ENCODE results near the gene CELF6. TPM values are rescaled to one million over a fixed set of nuclear protein-coding genes. Genes with fewer than 3 reads are reported as not detected.

Gene CELF6
- total RNA-seq, 4 donors from 2014 or later: 2.3 to 9.8 (median 6.8) TPM

- no peaks in the 10 kb centered on the region for H3K36me3 ChIP-seq
- no peak overlapping the region for H3K27ac ChIP-seq
- H3K9me3 ChIP-seq: no peaks in the 10 kb centered on the region
- DNase-seq: no peak
- H3K27me3 ChIP-seq: no peaks in the 10 kb centered on the region
- 80% methylated on average over 2 of the region's 2 CpGs for WGBS, 2 donors
- H3K4me1 ChIP-seq: no peaks in the 10 kb centered on the region
- no peak for TF ChIP-seq POLR2A (IDR thresholded peaks at IDR 0.05)
- no peak for TF ChIP-seq CTCF (IDR thresholded peaks at IDR 0.05)
- intact Hi-C loops (cut with DNase I): no loop called here
- no peak overlapping the region for H3K4me3 ChIP-seq (replicated peaks in 1 of 3)
Measured at GRCh38 chr15:72313448-72313840, 6.5 kb downstream of the CELF6 start.

GRCh38 chr15:72312605-72313447 lies 7.1 kb downstream of the CELF6 start:
- peak; percentile 65 to 69 for DNase-seq
- no peak overlapping the region for H3K4me3 ChIP-seq (replicated peaks in 1 of 3)
- H3K36me3 ChIP-seq: no peaks in the 10 kb centered on the region
- intact Hi-C loops (cut with DNase I): no loop called here
- 54 to 69% methylated on average over 2 of the region's 2 CpGs for WGBS, 2 donors
- no peak overlapping the region for H3K27ac ChIP-seq
- no peaks in the 10 kb centered on the region for H3K4me1 ChIP-seq
- no peaks in the 10 kb centered on the region for H3K27me3 ChIP-seq
- H3K9me3 ChIP-seq: no peaks in the 10 kb centered on the region
- TF ChIP-seq POLR2A (IDR thresholded peaks at IDR 0.05) (no peak), CTCF (IDR thresholded peaks at IDR 0.05) (peak in 5 of 6 experiments; percentile 34 to 74 (median 70))

GRCh38 chr15:72307026-72307425 lies 12.9 kb downstream of the CELF6 start:
- DNase-seq: no peak
- no peak for TF ChIP-seq CTCF (IDR thresholded peaks at IDR 0.05)
- H3K27me3 ChIP-seq: no peaks in the 10 kb centered on the region
- no peak overlapping the region for H3K4me3 ChIP-seq (replicated peaks in 1 of 3)
- H3K27ac ChIP-seq: no peak overlapping the region
- no peaks in the 10 kb centered on the region for H3K9me3 ChIP-seq
- 72 to 80% methylated on average over 5 of the region's 5 CpGs for WGBS, 2 donors
- intact Hi-C loops (cut with DNase I): no loop called here
- no peaks in the 10 kb centered on the region for H3K36me3 ChIP-seq
- H3K4me1 ChIP-seq: no peaks in the 10 kb centered on the region

- DNase-seq: no peak
- WGBS, 2 donors: 57 to 62% methylated on average over 10 of the region's 10 CpGs
- intact Hi-C loops (cut with DNase I): no loop called here
- Histone ChIP-seq H3K4me1 (no peaks in the 10 kb centered on the region), H3K27ac (no peak overlapping the region), H3K36me3 (no peaks in the 10 kb centered on the region), H3K27me3 (no peaks in the 10 kb centered on the region), H3K4me3 (replicated peaks in 1 of 3) (no peak overlapping the region), H3K9me3 (no peaks in the 10 kb centered on the region)
- no peak for TF ChIP-seq CTCF (IDR thresholded peaks at IDR 0.05)
- TF ChIP-seq POLR2A (IDR thresholded peaks at IDR 0.05): no peak
Measured at GRCh38 chr15:72306211-72306785, 13.7 kb downstream of the CELF6 start.

GRCh38 chr15:72304596-72304995 lies 15.4 kb downstream of the CELF6 start:
- H3K4me3 ChIP-seq (replicated peaks in 1 of 3): no peak overlapping the region
- H3K27me3 ChIP-seq: no peaks in the 10 kb centered on the region
- no peak for DNase-seq
- H3K27ac ChIP-seq: no peak overlapping the region
- WGBS, 2 donors: 82 to 92% methylated on average over 5 to 7 of the region's 7 CpGs
- no peak for TF ChIP-seq CTCF (IDR thresholded peaks at IDR 0.05)
- no peak for TF ChIP-seq POLR2A (IDR thresholded peaks at IDR 0.05)
- intact Hi-C loops (cut with DNase I): no loop called here
- no peaks in the 10 kb centered on the region for H3K9me3 ChIP-seq
- H3K4me1 ChIP-seq: no peaks in the 10 kb centered on the region
- H3K36me3 ChIP-seq: no peaks in the 10 kb centered on the region
